H9 (cell line): ENCODE data around the gene GIPC3. TPM values are rescaled to one million over a fixed set of nuclear protein-coding genes. Genes with fewer than 3 reads are reported as not detected.

ENCODE experiments used
- DNase-seq: peaks from one replicate; pipeline ENCODE4 v3.0.0-alpha.2; 2017
- H2AFZ ChIP-seq: one replicate; pipeline ENCODE4 v1.6.1; 2013; ENCODE audit warnings: mild to moderate bottlenecking, low read length, control low read depth, moderate library complexity
- H2AK5ac ChIP-seq: 2 replicates; pipeline ENCODE4 v1.6.1; 2013; ENCODE audit warnings: low read length, control low read depth, mixed read lengths; ENCODE audit not compliant: insufficient read length
- H2BK120ac ChIP-seq: one replicate; pipeline ENCODE4 v1.6.1; 2013; ENCODE audit warnings: low read depth, mild to moderate bottlenecking, low read length, control low read depth, inconsistent platforms; ENCODE audit not compliant: poor library complexity, severe bottlenecking
- H2BK12ac ChIP-seq: 2 replicates; pipeline ENCODE4 v1.6.1; 2013; ENCODE audit warnings: low read length, control low read depth, mixed read lengths, low read depth; ENCODE audit not compliant: insufficient read length
- H2BK15ac ChIP-seq: 2 replicates; pipeline ENCODE4 v1.6.1; 2013; ENCODE audit warnings: low read depth, low read length, control low read depth
- H2BK20ac ChIP-seq: one replicate; pipeline ENCODE4 v1.6.1; 2013; ENCODE audit warnings: low read depth, mild to moderate bottlenecking, low read length, control low read depth, inconsistent platforms; ENCODE audit not compliant: poor library complexity, severe bottlenecking
- H2BK5ac ChIP-seq: 2 replicates; pipeline ENCODE4 v1.6.1; 2013; ENCODE audit warnings: low read length, control low read depth, mixed read lengths; ENCODE audit not compliant: insufficient read length
- H3K14ac ChIP-seq: 2 replicates; pipeline ENCODE4 v1.6.1; 2013; ENCODE audit warnings: low read length, control low read depth; ENCODE audit not compliant: insufficient read depth
- H3K18ac ChIP-seq: 2 replicates; pipeline ENCODE4 v1.6.1; 2013; ENCODE audit warnings: low read depth, mild to moderate bottlenecking, mixed read lengths, low read length, control low read depth; ENCODE audit not compliant: insufficient read length
- H3K23ac ChIP-seq: 2 replicates; pipeline ENCODE4 v1.6.1; 2013; ENCODE audit warnings: low read length, control low read depth, mixed read lengths, low read depth; ENCODE audit not compliant: insufficient read length
- H3K23me2 ChIP-seq: 2 replicates; pipeline ENCODE4 v1.6.1; 2013; ENCODE audit warnings: low read depth, mild to moderate bottlenecking, mixed read lengths, low read length, control low read depth; ENCODE audit not compliant: insufficient read length, poor library complexity, severe bottlenecking
- H3K27ac ChIP-seq: 2 replicates; pipeline ENCODE4 v1.5.1; 2013; ENCODE audit warnings: low read length, control low read depth, mixed read lengths, low read depth; ENCODE audit not compliant: insufficient read length
- H3K27me3 ChIP-seq: 2 replicates; pipeline ENCODE4 v1.6.1; 2013; ENCODE audit warnings: low read length, control low read depth, inconsistent platforms; ENCODE audit not compliant: insufficient read depth
- H3K4ac ChIP-seq: 2 replicates; pipeline ENCODE4 v1.6.1; 2013; ENCODE audit warnings: low read depth, mild to moderate bottlenecking, control low read depth, inconsistent platforms, low read length, moderate library complexity
- H3K4me1 ChIP-seq: 2 replicates; pipeline ENCODE4 v1.6.1; 2013; ENCODE audit warnings: low read length, control low read depth, inconsistent platforms; ENCODE audit not compliant: insufficient read depth
- H3K4me2 ChIP-seq: 2 replicates; pipeline ENCODE4 v1.6.1; 2013; ENCODE audit warnings: low read length, control low read depth, mixed read lengths; ENCODE audit not compliant: insufficient read length, insufficient read depth
- H3K56ac ChIP-seq: 2 replicates; pipeline ENCODE4 v1.6.1; 2013; ENCODE audit warnings: low read depth, mild to moderate bottlenecking, mixed read lengths, low read length, control low read depth; ENCODE audit not compliant: insufficient read length
- H3K79me1 ChIP-seq: 2 replicates; pipeline ENCODE4 v1.6.1; 2013; ENCODE audit warnings: low read depth, mild to moderate bottlenecking, moderate library complexity, low read length, control low read depth, inconsistent platforms; ENCODE audit not compliant: insufficient read depth, poor library complexity, severe bottlenecking
- H3K79me2 ChIP-seq: 2 replicates; pipeline ENCODE4 v1.6.1; 2013; ENCODE audit warnings: low read length, control low read depth, inconsistent platforms; ENCODE audit not compliant: insufficient read depth
- H3K9ac ChIP-seq: 2 replicates; pipeline ENCODE4 v1.6.1; 2013; ENCODE audit warnings: low read length, control low read depth, mixed read lengths; ENCODE audit not compliant: insufficient read length; ENCODE audit errors: extremely low read depth
- H3K9me3 ChIP-seq: one replicate; pipeline ENCODE4 v1.6.1; 2013; ENCODE audit warnings: low read depth, low read length, inconsistent platforms; ENCODE audit not compliant: control insufficient read depth
- H3T11ph ChIP-seq: one replicate; pipeline ENCODE4 v1.6.1; 2013; ENCODE audit warnings: mild to moderate bottlenecking, low read length, control low read depth, inconsistent platforms
- H4K20me1 ChIP-seq: one replicate; pipeline ENCODE4 v1.6.1; 2013; ENCODE audit not compliant: control insufficient read depth, insufficient read length, insufficient read depth
- H4K5ac ChIP-seq: 2 replicates; pipeline ENCODE4 v1.6.1; 2013; ENCODE audit warnings: low read depth, mild to moderate bottlenecking, mixed read lengths, low read length, control low read depth; ENCODE audit not compliant: insufficient read length
- H4K8ac ChIP-seq: replicated peaks from 2 replicates; pipeline ENCODE4 v1.6.1; 2013; ENCODE audit warnings: low read length, control low read depth, mixed read lengths, low read depth; ENCODE audit not compliant: insufficient read length
- H4K91ac ChIP-seq: 2 replicates; pipeline ENCODE4 v1.6.1; 2013; ENCODE audit warnings: low read depth, mild to moderate bottlenecking, moderate library complexity, mixed read lengths, low read length, control low read depth; ENCODE audit not compliant: insufficient read length
- H3K27ac Mint-ChIP-seq, 3 experiments: 2 replicates in 2 of 3; 3 replicates in 1 of 3; pipeline ENCODE4 v1.8.0; 2020 to 2021; ENCODE audit warnings: mixed read lengths in 3 of 3, mild to moderate bottlenecking in 1 of 3, moderate library complexity in 1 of 3
- H3K27me3 Mint-ChIP-seq: 2 replicates; pipeline ENCODE4 v1.8.0; 2021; ENCODE audit warnings: low read depth, mild to moderate bottlenecking, moderate library complexity, mixed read lengths
- H3K36me3 Mint-ChIP-seq, 3 experiments: 2 replicates in 2 of 3; 3 replicates in 1 of 3; pipeline ENCODE4 v1.8.0; 2020 to 2021; ENCODE audit warnings: low read depth in 3 of 3, mixed read lengths in 3 of 3; ENCODE audit not compliant: insufficient read depth in 1 of 3
- H3K4me1 Mint-ChIP-seq, 2 experiments: 2 replicates each; pipeline ENCODE4 v1.8.0; 2020; ENCODE audit warnings: mixed read lengths in 2 of 2
- H3K4me3 Mint-ChIP-seq, 2 experiments: 2 replicates in 1 of 2; 3 replicates in 1 of 2; pipeline ENCODE4 v1.8.0; 2020 to 2021; ENCODE audit warnings: mild to moderate bottlenecking in 2 of 2, mixed read lengths in 2 of 2, moderate library complexity in 1 of 2
- H3K9me3 Mint-ChIP-seq, 2 experiments: 2 replicates in 1 of 2; 3 replicates in 1 of 2; pipeline ENCODE4 v1.8.0; 2020; ENCODE audit warnings: mild to moderate bottlenecking in 2 of 2, mixed read lengths in 2 of 2, moderate library complexity in 1 of 2
- WGBS: extraction: QIAGEN DNeasy Blood & Tissue Kit; methylation state at CpG from one replicate; pipeline ENCODE4 v1.1.7; 2013; ENCODE audit warnings: missing lambda C conversion rate, low lambda C conversion rate, mixed read lengths; ENCODE audit not compliant: insufficient read length; ENCODE audit errors: extremely low coverage; 5-methylcytosine and 5-hydroxymethylcytosine counted together
- total RNA-seq: library from RNA; stranded (reverse); gene quantifications from 2 replicates; pipeline ENCODE4 v1.2.1, GENCODE V29; 2021
- TF ChIP-seq, protein P1 (sequence below): fragments of 200-600 bp; sonication (generic); conservative IDR thresholded peaks from 3 replicates; pipeline ENCODE4 v1.8.0; 2021; ENCODE audit warnings: antibody characterized with exemption, mild to moderate bottlenecking

GIPC3 gene
- total RNA-seq, 1 experiment from 2014 or later, result 1.6 TPM

DNA sequence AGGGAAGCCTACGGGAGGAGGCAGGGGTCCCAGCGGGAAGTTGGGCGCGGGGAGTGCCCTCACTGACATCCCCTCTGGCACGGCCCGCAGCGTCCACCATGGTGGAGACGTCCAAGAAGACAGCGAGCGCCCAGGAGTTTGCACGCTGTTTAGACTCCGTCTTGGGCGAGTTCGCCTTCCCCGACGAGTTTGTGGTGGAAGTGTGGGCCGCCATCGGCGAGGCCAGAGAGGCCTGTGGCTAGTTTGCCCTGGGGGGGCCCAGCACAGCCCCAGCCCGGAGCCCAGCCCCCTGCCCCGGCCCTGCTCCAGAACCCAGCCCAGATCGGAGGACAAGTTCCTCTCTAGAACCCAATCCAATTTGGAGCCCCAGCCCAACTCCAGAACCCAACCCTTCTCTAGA lies 4.7 kb downstream of the GIPC3 start:
- no peak overlapping the region for H3K23ac ChIP-seq
- H2BK5ac ChIP-seq, result no peak overlapping the region
- no peaks in the 10 kb centered on the region for H4K20me1 ChIP-seq
- H3K14ac ChIP-seq, result no peak overlapping the region
- no peak overlapping the region for H3T11ph ChIP-seq
- H4K8ac ChIP-seq, result no peak overlapping the region
- no peak overlapping the region for H3K27ac ChIP-seq
- no peaks in the 10 kb centered on the region for H3K4me1 Mint-ChIP-seq
- no peaks in the 10 kb centered on the region; a peak in 1 of 7 replicates for H3K36me3 Mint-ChIP-seq
- no peaks in the 10 kb centered on the region for H3K79me1 ChIP-seq
- no peak overlapping the region for H2AK5ac ChIP-seq
- no peak overlapping the region for H4K5ac ChIP-seq
- no peak overlapping the region for H3K4ac ChIP-seq
- H3K9me3 ChIP-seq, result no peaks in the 10 kb centered on the region
- no peaks in the 10 kb centered on the region; the same call in 1 of the 2 replicates for H3K4me1 ChIP-seq
- H2AFZ ChIP-seq, result no peak overlapping the region
- peaks cover 3% of the 10 kb centered on the region for H3K23me2 ChIP-seq
- no peak overlapping the region for H3K18ac ChIP-seq
- H3K9me3 Mint-ChIP-seq, result peaks cover 13 to 17% of the 10 kb centered on the region in 2 experiments
- no peak overlapping the region for H3K27ac Mint-ChIP-seq
- H4K91ac ChIP-seq, result no peak overlapping the region
- WGBS, result no CpG with 5 or more reads among the region's 22 CpGs
- H2BK12ac ChIP-seq, result no peak overlapping the region
- peaks cover 4% of the 10 kb centered on the region; the same call in 1 of the 2 replicates for H3K27me3 ChIP-seq
- no peaks in the 10 kb centered on the region for H3K79me2 ChIP-seq
- TF ChIP-seq, protein P1, sequence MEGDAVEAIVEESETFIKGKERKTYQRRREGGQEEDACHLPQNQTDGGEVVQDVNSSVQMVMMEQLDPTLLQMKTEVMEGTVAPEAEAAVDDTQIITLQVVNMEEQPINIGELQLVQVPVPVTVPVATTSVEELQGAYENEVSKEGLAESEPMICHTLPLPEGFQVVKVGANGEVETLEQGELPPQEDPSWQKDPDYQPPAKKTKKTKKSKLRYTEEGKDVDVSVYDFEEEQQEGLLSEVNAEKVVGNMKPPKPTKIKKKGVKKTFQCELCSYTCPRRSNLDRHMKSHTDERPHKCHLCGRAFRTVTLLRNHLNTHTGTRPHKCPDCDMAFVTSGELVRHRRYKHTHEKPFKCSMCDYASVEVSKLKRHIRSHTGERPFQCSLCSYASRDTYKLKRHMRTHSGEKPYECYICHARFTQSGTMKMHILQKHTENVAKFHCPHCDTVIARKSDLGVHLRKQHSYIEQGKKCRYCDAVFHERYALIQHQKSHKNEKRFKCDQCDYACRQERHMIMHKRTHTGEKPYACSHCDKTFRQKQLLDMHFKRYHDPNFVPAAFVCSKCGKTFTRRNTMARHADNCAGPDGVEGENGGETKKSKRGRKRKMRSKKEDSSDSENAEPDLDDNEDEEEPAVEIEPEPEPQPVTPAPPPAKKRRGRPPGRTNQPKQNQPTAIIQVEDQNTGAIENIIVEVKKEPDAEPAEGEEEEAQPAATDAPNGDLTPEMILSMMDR, result no peak
- peaks cover 75% of the 10 kb centered on the region for H3K27me3 Mint-ChIP-seq
- no peak overlapping the region for H3K4me3 Mint-ChIP-seq
- no peak overlapping the region for H2BK20ac ChIP-seq
- H3K56ac ChIP-seq, result no peak overlapping the region
- no peak for DNase-seq
- no peak overlapping the region for H3K4me2 ChIP-seq
- H2BK15ac ChIP-seq, result no peak overlapping the region; the same call in 1 of the 2 replicates
- no peak overlapping the region for H2BK120ac ChIP-seq
- H3K9ac ChIP-seq, result no peak overlapping the region
